ENCODE measurements around the gene HSDL1.

DNA sequence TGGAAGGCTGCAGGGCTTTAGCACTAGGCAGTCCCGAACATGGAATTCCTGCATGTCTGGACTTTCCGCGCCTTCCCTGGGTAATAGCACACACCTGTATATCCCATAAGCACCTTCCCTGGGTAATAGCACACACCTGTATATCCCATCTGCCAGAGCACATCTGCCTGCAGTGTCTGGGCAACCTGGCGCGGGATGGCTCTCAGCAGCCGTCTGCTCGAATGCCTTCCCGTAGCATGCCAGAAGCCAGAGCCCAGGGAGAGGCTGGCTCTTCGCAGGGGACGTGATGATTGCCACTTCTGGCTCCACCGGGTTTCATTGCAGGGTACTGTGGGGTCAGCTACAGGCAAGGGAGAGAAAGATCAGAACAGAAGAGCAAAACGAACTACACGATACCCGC lies 49.5 kb downstream of the HSDL1 start:
- TF ChIP-seq, protein P1, sequence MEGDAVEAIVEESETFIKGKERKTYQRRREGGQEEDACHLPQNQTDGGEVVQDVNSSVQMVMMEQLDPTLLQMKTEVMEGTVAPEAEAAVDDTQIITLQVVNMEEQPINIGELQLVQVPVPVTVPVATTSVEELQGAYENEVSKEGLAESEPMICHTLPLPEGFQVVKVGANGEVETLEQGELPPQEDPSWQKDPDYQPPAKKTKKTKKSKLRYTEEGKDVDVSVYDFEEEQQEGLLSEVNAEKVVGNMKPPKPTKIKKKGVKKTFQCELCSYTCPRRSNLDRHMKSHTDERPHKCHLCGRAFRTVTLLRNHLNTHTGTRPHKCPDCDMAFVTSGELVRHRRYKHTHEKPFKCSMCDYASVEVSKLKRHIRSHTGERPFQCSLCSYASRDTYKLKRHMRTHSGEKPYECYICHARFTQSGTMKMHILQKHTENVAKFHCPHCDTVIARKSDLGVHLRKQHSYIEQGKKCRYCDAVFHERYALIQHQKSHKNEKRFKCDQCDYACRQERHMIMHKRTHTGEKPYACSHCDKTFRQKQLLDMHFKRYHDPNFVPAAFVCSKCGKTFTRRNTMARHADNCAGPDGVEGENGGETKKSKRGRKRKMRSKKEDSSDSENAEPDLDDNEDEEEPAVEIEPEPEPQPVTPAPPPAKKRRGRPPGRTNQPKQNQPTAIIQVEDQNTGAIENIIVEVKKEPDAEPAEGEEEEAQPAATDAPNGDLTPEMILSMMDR (IDR thresholded peaks at IDR 0.05; ENCODE audit: low read depth, low read length, missing input control), result no peak
- no peak for TF ChIP-seq TAF1 (conservative IDR thresholded peaks at IDR 0.05)
- TF ChIP-seq, protein P2, sequence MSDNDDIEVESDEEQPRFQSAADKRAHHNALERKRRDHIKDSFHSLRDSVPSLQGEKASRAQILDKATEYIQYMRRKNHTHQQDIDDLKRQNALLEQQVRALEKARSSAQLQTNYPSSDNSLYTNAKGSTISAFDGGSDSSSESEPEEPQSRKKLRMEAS (IDR thresholded peaks at IDR 0.05), result no peak
- TF ChIP-seq EGR1 (IDR thresholded peaks at IDR 0.05; ENCODE audit: low read depth in 2 of 2), result no peak
- no peak for TF ChIP-seq SP1 (IDR thresholded peaks at IDR 0.05)
- TF ChIP-seq JUND (IDR thresholded peaks at IDR 0.05), result no peak
- TF ChIP-seq GABPA (IDR thresholded peaks at IDR 0.05 in 1 of 2, conservative IDR thresholded peaks at IDR 0.05 in 1 of 2), result no peak
- TF ChIP-seq, protein P3, sequence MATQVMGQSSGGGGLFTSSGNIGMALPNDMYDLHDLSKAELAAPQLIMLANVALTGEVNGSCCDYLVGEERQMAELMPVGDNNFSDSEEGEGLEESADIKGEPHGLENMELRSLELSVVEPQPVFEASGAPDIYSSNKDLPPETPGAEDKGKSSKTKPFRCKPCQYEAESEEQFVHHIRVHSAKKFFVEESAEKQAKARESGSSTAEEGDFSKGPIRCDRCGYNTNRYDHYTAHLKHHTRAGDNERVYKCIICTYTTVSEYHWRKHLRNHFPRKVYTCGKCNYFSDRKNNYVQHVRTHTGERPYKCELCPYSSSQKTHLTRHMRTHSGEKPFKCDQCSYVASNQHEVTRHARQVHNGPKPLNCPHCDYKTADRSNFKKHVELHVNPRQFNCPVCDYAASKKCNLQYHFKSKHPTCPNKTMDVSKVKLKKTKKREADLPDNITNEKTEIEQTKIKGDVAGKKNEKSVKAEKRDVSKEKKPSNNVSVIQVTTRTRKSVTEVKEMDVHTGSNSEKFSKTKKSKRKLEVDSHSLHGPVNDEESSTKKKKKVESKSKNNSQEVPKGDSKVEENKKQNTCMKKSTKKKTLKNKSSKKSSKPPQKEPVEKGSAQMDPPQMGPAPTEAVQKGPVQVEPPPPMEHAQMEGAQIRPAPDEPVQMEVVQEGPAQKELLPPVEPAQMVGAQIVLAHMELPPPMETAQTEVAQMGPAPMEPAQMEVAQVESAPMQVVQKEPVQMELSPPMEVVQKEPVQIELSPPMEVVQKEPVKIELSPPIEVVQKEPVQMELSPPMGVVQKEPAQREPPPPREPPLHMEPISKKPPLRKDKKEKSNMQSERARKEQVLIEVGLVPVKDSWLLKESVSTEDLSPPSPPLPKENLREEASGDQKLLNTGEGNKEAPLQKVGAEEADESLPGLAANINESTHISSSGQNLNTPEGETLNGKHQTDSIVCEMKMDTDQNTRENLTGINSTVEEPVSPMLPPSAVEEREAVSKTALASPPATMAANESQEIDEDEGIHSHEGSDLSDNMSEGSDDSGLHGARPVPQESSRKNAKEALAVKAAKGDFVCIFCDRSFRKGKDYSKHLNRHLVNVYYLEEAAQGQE (IDR thresholded peaks at IDR 0.05), result no peak
- TF ChIP-seq, protein P4, sequence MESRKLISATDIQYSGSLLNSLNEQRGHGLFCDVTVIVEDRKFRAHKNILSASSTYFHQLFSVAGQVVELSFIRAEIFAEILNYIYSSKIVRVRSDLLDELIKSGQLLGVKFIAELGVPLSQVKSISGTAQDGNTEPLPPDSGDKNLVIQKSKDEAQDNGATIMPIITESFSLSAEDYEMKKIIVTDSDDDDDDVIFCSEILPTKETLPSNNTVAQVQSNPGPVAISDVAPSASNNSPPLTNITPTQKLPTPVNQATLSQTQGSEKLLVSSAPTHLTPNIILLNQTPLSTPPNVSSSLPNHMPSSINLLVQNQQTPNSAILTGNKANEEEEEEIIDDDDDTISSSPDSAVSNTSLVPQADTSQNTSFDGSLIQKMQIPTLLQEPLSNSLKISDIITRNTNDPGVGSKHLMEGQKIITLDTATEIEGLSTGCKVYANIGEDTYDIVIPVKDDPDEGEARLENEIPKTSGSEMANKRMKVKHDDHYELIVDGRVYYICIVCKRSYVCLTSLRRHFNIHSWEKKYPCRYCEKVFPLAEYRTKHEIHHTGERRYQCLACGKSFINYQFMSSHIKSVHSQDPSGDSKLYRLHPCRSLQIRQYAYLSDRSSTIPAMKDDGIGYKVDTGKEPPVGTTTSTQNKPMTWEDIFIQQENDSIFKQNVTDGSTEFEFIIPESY (IDR thresholded peaks at IDR 0.05), result no peak
- TF ChIP-seq, protein P5, sequence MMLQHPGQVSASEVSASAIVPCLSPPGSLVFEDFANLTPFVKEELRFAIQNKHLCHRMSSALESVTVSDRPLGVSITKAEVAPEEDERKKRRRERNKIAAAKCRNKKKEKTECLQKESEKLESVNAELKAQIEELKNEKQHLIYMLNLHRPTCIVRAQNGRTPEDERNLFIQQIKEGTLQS (IDR thresholded peaks at IDR 0.05), result no peak
- TF ChIP-seq NR2F2 (IDR thresholded peaks at IDR 0.05), result no peak
